ENCODE measurements around the gene ARHGEF40.

ARHGEF40 gene

DNA sequence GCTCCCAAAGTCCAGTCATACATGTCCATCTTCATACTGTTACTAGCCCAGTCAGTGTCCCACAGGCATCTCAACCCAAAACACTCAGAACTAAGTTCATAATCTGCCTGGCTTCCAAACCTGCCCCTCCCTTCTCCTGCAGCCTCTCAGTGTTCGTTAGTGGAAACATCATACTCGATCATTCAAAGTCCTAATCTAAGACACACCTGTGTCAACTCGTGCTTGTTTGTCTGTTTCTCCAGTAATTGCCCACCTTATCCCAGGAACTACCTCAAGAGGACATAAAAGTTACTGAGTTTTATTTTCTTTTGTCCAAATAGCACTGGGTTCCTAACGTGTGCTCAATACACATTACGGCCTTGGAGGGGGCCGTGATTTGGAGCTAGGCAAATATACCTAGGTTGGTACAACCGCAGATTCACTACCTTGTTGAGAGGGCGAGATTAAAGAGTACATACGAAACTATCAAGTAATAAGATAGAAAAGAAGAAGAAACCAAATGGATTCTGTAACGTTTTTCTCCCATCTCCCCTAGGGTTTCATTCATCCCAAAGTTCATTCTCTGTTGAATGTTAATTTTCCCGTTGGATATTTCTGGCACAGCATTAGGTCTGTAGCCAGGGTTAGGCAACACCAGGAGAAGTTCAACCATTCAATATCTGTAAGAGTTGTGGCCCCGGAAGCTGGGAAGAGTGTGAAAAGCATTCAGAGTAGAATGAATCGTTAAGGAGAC, 9.3 kb upstream of the ARHGEF40 start:
- DNase-seq = no peak

DNA sequence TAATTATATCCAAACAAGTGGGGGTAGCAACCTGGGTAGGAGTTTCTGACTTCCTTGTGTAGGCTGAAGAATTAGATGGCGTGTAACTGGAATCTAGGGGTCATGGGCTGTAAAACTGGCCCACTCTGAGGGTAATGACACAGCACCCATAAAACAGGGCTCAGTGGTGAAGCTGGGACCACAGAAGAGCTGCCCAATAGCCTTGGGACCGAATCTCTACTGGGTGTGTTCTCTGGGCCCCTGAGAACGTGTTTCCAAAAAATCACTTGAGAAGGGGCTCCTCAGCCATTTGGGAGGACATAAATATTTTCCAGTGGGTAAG, 8.8 kb upstream of the ARHGEF40 start:
- no peak for DNase-seq

DNA sequence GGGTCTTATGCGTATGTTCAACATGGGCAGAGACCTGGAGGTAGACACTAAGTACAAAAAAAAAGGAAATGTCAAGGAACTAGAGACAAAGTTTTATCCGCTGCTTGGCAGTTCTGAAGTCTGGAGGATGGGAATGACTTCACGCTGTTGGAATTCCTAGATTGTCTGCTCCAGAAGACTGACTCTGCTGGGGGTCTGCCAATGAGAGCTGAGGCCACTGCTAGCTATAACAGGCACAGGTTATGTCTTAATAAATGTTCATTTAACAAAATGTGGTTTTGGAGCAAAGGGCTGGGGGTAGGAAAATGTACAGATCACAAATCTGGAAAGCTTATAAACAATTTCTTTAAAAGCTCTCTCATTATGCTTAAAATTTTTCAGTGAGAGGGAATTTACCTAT, 6.6 kb upstream of the ARHGEF40 start:
- no peak for DNase-seq

GRCh38 chr14:21066882-21067502, 3.1 kb upstream of the ARHGEF40 start:
- no peak for DNase-seq

GRCh38 chr14:21068521-21069387, 1.4 kb upstream of the ARHGEF40 start:
- peak in 4 of 5 donors; percentile 23 to 52 (median 34) for DNase-seq

DNA sequence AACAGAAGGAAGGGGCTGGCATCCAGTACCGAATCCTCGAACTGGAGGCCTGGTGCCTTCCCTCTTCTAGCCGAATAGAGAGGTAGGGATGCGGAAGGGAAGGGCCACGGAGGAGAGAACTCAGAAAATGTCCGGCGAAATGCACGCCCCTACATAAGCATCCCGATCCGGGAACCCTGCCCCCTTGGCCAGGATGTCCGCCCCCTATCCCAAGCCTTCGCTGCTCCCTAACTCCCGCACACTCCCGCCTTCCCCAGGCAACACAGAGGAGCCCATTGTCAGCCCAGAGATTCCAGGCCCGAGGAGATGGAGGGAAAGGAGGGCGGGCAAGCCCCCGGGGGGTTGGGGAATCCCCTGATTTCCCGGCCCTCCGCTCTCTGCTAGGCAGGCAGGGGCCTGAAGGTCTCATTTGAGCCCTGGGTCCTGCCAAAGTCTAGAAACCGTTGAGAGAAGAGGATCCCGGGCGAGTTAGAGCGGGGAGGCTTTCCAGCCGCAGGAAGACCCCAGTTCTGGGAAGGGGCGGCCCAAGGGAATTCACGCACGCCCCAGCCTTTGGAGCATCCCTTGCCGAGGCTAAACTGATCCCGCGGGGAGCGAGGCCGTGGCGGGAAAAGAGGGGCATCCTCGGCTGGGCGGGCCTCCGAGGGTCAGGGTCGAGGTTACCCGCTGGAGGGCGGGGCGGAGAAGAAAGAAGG, 569 bp upstream of the ARHGEF40 start:
- DNase-seq = peak in 1 of 5 donors; percentile 23

DNA sequence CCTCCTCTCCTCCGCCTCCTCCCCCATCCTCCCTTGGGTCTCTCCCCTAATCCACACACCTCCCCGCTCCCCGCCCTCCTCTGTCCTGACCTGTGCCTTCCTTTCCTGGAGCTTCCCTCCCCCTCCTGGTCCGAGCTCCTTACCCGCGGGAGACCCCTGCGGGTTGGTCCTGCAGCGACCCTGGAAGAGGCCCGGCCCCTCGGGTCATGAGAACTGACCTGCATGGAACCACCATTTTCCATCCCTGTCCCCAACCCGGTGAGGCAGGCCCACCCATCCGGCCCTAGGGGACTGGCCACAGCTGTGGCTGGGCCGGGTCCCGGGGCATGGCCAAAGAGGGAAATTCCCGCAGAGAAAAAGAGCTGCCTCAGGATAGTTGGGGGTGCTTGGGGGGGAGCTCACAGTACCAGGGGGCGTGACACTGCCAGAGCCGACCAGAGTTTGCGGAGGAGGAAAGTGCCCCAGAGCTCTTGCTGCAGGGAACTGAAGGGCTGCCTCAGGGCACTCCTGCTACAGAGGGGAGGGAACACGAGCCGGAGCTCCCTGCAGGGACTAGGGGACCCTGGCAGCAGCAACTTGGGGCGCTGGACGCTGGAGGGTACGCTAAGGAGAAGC, 613 bp downstream of the ARHGEF40 start:
- no peak for DNase-seq

GRCh38 chr14:21071225-21072030, 1.3 kb downstream of the ARHGEF40 start:
- DNase-seq = peak in 2 of 5 donors; percentile 47

- no peak for DNase-seq
These were observed 1.9 kb downstream of the ARHGEF40 start for GRCh38 chr14:21072031-21072473.

DNA sequence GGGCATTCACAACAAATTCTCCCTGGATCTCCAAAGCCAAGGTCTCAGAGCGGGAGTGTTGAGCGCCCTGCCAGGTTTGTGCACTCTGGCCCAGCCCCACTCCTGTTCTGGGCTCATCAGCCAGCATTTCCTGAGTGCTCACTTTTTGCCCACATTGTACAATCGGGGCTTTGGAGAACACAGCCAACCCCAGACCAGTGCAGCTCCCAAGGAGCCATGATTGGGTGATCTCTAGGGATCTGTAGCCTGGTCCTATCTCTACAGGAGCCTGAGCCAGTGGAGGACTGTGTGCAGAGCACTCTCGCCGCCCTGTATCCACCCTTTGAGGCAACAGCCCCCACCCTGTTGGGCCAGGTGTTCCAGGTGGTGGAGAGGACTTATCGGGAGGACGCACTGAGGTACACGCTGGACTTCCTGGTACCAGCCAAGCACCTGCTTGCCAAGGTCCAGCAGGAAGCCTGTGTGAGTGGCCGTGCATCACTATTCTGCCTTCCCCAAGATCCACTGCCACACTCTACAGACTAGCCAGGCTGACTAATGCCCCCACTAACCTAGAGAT, 2.8 kb downstream of the ARHGEF40 start:
- DNase-seq = no peak

GRCh38 chr14:21073921-21074320, 3.8 kb downstream of the ARHGEF40 start:
- no peak for DNase-seq

DNA sequence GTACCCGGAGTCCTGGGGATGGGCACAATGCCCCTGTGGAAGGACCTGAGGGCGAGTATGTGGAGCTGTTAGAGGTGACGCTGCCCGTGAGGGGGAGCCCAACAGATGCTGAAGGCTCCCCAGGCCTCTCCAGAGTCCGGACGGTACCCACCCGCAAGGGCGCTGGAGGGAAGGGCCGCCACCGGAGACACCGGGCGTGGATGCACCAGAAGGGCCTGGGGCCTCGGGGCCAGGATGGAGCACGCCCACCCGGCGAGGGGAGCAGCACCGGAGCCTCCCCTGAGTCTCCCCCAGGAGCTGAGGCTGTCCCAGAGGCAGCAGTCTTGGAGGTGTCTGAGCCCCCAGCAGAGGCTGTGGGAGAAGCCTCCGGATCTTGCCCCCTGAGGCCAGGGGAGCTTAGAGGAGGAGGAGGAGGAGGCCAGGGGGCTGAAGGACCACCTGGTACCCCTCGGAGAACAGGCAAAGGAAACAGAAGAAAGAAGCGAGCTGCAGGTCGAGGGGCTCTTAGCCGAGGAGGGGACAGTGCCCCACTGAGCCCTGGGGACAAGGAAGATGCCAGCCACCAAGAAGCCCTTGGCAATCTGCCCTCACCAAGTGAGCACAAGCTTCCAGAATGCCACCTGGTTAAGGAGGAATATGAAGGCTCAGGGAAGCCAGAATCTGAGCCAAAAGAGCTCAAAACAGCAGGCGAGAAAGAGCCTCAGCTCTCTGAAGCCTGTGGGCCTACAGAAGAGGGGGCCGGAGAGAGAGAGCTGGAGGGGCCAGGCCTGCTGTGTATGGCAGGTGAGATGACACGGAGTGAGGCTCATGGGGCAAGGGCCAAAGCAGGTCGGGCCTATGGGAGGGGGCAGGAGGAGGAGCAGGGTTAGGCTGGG, 4.5 kb downstream of the ARHGEF40 start:
- no peak for DNase-seq

- DNase-seq = no peak
These were observed 5.8 kb downstream of the ARHGEF40 start for GRCh38 chr14:21075719-21076437.

- DNase-seq = no peak
These were observed 7.6 kb downstream of the ARHGEF40 start for GRCh38 chr14:21077672-21078071.

GRCh38 chr14:21078287-21078686, 8.2 kb downstream of the ARHGEF40 start:
- no peak for DNase-seq

DNA sequence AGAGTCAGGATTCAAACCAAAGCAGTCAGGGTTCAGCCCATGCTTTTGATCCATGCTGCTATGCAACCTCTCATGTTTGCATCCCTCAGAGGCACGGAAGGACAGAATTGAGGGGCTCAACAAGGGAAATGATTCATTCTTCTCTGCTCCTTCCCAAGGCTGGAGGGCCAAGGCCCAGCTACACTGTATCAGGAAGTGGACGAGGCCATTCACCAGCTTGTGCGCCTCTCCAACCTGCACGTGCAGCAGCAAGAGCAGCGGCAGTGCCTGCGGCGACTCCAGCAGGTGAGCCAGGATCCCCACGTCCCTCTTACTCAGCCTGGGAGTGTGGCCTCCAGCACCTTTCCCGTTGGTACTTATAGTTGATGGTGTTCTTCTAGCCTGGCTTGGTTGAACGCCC, 8.6 kb downstream of the ARHGEF40 start:
- DNase-seq = no peak

GRCh38 chr14:21081521-21082142, 11.5 kb downstream of the ARHGEF40 start:
- DNase-seq = no peak

- DNase-seq = no peak
These were observed 13.6 kb downstream of the ARHGEF40 start for GRCh38 chr14:21083565-21084325.

Measured in T-helper 1 cell (primary cell).